Stimulated activated CD4-positive, alpha-beta T cell treated with anti-CD3 and anti-CD28 coated beads, TNF-alpha, amount 100 ng/mL, for 24 hours (primary cell): ENCODE results near the gene PPCDC.
"Not testable (repeated sequence)": the region's sequence is repeated elsewhere in the genome, so short reads cannot be mapped to it uniquely, and the experiment has no call there.

Experiments
- DNase-seq, 3 experiments: peaks; one replicate each; pipeline ENCODE4 v3.0.0-alpha.2; 2020; ENCODE audit warnings: low read depth in 3 of 3

Gene PPCDC

DNA sequence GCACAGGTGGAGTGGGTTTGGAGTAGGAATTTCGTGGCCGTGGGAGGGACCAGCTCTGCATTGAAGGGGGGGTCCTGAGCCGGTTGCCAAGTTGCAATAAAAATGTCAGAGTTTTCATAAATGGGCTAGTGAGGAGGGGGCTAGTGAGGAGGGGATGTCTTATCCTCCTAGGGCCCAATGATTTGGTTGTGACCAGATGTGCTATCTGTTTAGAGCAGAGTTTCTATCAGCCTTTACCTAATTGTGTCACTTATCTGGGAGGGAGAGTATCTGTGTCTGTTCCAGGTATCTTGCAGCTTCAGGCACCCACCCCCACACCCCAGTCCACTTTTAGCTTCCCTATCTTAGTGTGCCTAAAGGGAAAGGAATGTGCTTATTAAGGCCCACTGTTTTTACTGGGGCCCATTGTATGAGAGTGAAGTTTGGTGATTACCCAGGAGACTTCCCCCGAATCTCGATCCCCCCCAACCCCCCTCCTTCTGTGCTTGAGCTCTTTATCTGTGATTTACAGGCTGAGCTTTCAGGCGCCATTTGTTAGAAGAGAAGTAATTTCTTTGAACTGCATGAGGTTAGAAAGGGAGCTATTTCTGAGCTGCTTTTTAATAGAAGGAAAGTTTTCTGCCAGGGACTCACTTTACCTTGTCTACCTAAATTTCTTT lies 42.6 kb downstream of the PPCDC start:
- DNase-seq = no peak

DNA sequence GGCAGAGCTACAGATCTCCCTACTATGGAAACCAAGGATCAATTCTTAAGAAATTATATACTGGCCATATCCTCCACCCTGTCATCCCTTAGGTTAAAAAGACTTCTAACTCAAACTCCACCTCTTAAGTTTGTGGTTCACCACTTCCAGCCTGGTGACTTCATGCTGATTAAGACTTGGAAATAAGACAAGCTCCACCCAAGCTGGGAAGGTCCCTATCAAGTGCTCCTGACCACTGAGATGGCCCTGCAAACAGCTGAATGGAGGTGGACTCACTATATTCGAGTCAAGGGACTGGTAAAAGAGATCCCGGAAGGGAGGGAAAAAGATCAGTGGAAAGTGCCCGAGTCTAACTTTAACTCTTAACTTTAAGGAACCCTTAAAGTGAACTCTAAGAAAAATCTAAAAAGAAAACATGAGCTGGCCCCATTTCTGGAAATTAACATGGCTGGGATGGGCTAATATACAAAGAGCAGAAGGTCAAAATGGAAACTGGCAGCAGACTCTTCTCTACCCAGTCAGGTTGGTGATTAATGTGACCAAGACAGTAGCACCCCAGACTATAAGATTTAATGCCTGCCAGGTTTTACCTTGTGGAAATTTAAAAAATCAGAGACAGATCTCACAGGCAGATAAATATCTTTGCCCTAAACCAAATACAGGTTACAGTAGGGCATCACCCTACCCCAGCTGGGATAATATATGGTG lies 43.9 kb downstream of the PPCDC start:
- DNase-seq = peak in 1 of 3 experiments; percentile 22

DNA sequence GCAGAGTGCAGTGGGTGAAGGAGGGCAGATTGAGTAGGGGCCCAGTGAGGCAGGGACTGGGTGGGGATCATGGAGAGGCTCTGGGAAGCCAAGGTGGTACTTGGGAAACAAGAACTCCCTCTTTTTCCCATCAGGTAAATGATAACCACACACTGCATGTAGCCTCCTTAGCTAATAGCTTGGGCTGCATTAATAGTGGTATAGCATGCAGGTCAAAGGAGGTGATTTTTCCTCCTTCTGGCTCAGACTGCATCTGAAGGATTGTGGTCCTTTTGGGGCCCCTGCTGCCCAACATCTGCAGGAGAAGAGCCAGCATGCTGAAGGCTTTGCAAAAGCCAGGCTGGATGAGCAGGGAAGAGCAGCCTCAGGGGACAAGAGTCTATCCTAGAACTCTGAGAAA lies 45.4 kb downstream of the PPCDC start:
- no peak for DNase-seq

DNA sequence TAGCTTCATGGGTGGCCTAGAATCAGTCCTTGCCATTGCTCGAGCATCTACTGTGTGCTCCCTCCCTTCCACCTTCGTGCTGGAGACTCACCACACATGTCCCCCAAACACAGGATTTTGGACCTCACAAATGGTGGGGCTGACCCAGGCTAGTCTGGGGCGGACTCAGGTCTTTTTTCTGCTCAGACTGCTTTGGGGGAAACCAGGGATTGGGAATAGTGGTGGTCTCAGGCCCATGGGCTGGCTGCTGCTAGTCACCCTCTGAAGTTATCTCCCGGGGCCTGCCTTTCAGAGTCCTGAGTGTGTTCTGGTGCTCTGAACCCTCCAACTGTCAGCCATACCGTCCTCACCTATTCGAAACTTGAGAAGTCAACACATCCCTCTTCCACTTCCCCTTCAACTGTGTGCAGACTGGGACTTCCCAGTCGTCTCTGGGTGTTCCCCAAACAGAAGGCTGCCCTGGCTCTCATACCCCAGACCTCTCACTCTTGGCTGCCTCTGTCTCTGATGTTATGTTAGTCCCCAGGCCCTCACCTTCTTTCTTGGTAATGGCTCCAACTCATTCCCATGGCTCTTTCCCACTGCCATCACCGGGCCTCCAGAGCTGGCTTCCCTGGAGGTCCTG lies 46.0 kb downstream of the PPCDC start:
- DNase-seq = no peak

DNA sequence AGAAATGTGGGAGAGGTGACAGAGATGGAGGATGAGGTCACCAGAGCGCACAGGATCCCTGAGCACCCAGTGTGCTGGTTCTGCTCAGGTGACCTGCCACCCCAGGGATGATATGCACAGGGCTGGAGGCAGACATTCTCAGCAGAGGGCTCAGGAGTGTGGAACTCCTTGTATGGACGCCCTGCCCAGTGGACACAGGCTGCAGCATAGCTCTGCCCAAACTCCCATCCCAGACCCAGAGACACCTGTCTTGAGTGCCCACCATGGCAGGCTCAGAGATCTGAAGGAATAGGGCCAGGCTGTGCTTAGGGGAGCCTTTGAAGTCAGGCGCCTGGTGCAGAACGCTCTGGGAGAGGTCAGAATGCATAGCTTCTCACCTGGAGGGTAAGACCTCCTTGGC lies 47.3 kb downstream of the PPCDC start:
- DNase-seq = no peak

DNA sequence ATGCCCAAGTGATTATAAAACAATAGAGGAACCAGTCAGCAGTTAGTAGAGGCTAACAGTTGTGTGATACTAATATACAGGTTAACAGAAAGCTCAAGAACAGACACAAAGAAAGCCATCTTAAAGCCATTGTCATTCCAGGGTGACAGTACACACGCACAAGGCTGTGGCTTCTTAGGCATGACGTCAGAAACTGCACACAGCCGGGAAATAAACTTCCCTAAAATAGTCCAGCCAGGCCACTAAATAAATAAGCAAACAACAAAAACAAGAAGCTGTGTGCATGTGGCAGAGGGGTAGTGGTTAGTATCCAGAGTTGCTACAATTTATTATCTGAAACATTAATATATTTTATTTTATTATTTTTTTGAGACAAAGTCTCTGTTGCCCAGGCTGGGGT lies 49.8 kb downstream of the PPCDC start:
- no peak for DNase-seq

DNA sequence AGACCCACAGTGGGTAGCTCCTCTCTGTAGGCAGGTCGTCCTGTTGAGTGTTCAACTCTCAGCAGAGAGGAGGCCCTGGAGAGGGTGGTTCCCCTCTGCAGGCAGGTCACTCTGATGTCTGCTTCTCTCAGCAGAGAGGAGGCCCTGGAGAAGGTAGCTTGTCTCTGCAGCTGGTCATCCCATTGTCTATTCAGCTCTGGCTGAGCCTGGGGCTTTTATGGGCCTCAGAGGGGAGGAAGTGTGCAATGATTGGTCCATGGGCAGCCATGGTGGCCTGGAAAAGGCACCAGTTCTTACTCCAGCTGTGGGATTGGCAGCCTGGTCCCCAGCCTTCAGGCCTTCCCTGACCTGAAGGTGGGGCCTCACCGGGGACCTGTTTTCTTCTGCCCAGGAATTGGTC lies 52.9 kb downstream of the PPCDC start:
- DNase-seq = no peak

DNA sequence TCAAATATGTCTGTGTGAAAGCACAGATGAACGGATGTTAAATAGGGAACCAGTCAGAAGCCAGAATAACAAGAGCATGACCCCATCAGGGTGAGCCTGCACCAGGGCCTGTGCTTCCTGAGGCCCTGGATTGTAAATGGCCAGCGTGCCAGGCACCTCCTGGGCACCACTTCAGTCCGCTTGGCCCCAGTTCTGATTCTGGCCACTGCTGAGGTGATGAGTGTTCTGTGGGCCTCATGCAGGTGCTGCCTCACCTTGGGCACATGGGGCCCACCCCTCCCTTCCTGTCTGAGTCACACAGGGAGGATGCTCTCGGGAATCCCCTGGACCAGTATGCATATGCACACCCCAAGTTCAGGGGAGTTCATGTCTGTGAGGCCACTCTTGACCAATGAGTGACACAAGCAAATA lies 54.2 kb downstream of the PPCDC start:
- peak in 1 of 3 experiments; percentile 7 for DNase-seq

DNA sequence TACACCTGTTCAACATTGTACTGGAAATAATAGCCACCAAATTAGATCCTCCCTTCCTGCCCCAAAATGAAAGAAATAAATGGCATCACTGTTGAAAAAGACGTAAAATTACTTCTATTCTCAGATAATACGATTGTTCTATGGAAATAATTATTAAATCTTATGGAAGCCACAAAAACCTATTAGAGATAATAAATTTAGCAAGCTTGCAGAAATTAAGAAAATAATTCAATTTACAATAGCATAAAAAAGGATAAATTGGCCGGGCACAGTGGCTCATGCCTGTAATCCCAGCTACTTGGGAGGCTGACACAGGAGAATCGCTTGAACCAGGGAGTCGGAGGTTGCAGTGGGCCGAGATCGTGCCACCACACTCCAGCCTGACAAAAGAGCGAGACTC lies 57.8 kb downstream of the PPCDC start:
- DNase-seq = no peak

DNA sequence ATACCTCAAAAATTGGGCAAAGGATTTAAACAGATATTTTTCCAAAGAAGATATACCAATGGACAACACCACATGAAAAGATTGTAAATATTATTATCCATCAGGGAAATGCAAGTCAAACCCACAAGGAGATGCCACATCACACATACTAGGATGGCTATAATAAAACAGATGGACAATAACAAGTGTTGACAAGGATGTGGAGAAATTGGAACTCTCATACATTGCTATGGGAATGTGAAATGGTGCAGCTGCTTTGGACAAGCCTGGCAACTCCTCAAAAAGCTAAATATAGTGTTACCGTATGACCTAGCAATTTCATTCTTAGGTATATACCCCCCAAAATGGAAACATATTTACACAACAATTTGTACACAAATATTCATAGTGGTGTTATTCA lies 59.3 kb downstream of the PPCDC start:
- no peak for DNase-seq

DNA sequence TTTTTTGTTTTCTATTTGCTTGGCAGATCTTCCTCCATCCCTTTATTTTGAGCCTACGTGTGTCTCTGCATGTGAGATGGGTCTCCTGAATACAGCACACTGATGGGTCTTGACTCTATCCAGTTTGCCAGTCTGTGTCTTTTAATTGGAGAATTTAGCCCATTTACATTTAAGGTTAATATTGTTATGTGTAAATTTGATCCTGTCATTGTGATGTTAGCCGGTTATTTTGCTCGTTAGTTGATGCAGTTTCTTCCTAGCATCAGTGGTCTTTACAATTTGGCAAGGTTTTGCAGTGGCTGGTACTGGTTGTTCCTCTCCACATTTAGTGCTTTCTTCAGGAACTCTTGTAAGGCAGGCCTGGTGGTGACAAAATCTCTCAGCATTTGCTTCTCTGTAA lies 62.3 kb downstream of the PPCDC start:
- DNase-seq = not testable (repeated sequence)

DNA sequence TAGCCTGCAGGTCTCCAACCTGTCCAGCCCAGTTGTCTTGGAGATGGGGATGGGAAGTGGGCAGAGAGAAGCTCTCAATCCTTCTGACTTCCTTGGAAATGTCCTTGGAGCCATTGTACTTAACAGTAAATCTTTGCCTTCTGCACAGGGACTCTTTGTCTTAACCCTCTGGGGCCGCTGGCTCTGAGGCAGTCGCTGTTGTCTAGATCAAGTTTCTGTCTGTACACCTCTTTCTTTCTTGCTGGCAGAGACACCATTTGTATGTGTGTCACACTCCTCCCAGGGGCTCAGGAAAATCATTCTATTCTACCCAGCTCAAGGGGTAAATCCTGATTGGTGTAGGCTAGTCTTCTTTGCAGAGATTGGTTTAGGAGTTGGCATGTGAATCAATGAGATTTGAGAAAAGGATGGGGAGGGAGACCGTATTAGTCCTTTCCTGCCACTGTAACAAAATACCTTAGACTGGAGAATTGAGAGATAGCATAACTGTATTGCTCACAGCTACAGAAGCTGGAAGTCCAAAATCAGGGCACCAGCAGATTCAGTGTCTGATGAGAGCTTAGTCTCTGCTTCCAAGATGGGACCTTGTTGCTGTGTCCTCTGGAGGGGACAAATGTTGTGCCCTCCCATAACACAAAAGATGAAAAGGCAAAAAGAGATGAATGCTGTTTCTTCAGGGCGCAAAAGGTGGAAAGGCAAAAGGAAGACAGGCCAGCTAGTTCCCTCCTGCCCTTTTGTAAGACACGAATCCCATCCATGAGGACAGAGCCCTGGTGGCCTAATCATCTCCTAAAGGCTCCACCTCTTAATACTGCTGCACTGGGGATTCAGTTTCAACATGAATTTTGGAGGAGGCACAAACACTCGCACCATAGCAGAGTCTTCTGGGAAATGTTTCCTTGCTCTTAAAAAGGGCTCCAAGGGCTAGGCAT lies 66.3 kb downstream of the PPCDC start:
- DNase-seq = no peak

DNA sequence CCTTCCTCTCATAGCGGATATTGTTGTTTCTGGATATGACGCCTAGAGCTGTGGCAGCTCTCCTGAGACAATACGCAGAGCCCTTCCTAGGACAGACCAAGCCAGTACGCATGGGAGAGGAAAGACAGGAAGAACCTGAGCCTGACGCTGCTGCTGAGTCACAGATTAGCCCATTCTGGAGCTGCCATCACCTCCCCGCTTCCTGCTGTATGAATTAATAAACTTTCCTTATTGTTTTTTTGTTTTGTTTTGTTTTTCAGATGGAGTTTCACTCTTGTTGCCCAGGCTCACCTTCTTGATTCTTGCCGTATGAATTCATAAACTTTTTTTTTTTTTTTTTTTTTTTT lies 67.0 kb downstream of the PPCDC start:
- no peak for DNase-seq

DNA sequence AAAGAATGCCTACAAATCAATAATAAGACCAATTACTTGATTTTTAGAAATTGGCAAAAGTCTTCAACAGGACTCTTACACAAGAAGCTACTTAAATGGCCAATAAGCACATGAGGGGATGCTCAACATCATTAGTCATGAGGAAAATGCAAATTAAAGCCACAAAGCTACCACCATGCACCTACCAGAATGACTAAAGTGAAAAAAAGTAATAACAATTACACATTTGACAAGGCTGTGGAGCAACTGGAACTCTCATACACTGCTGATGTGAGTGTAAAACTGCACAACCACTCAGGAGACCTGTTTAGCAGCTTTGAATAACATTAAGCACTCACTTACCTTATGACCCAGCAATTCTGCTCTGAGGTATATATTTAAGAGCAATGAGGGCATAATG lies 68.4 kb downstream of the PPCDC start:
- DNase-seq = no peak

DNA sequence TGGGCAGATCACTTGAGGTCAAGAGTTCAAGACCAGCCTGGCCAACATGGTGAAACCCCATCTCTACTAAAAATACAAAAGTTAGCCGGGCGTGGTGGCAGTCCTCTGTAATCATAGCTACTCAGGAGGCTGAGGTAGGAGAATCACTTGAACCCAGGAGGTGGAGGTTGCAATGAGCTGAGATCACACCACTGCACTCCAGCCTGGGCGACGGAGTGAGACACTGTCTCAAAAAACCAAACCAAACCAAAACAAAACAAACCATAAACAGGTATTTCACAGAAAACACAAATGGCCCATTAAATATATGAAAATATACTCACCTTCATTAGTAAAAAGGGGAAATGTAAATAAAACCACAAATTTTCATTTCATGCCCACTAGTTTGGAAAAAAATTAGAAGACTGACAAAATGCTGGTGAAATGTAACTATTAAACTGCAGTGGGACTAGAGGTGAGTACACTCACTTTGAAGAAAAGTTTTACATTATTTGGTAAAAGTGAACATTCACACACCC lies 71.6 kb downstream of the PPCDC start:
- not testable (repeated sequence) for DNase-seq

DNA sequence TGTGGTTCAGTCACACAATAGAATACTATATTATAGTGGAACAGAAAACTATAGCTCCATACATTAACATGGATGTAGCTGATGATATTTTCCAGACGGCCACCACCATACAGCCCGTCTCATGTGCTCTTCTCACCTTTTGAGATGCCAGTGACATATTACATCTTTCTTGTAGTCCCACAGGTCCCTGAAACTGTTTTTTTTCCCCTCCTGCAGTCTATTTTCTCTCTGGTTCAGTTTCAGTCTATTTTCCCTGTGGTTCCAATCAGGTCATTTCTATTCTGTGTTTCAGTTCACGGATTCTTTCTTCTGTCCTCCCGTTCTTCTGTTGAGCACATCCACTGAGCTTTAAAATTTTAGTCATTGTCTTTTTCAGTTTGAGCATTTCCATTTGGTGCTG lies 72.2 kb downstream of the PPCDC start:
- no peak for DNase-seq

DNA sequence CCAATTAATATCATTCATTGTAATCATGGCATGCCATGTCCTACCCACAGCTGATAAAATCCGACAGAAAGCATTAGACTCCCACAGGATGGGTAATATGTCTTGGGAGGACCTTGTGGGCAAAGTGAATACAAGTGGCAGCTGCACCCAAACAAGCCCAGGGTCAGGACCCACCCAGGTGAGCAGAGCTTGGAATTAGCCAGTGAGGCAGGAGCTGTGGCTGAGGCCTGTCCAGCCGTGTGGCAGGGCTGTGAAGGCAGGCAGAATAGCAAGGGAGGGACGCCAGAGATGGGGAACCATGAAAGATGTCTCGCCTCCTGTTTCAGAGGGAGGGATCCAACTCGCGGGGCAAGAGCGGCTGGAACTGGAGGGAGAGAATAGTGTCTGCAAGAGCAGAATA lies 74.5 kb downstream of the PPCDC start:
- no peak for DNase-seq

DNA sequence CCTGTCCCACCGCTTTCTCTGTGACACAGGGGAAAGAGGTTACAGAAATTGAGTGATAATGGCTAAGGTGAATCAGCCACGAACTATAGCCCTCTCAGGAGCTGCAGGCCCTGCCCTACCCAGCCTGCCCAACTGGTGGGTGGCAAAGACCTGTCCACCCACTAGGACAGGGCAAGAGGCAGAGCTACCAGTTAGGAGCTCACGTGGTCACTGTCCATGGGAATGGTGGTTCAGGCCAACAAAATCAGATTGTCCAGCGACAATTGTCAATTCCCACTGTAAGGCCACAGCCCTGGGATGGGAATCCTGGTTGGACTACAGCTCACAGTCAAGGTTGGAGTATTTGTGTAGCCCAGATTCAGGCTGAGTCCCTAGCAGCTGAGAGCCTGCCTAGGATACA lies 75.0 kb downstream of the PPCDC start:
- no peak for DNase-seq
